Measurements from ENCODE around the gene H1-8.
"Not testable (repeated sequence)": the region's sequence is repeated elsewhere in the genome, so short reads cannot be mapped to it uniquely, and the experiment has no call there.

DNA sequence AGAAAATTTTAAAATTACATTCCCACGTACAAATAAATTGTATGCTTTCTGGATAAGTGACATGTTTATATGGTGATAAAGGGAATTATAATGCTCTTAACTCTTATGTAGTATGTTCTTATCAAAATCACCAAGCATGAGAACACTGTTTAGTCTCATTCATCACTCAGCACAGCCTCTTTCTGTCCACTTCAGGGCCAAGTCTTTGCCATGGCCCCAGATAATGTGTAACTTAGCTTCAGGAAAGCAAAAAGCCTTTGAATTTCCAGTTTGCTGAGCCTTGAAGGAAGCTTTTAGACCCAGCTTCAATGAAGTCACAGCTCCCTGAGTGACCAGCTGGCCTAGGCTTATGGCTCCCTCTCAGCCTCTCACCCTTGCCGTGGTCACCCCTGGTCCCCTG lies 45.1 kb upstream of the H1-8 start:
- TF ChIP-seq POLR2A, CTCF, POLR2AphosphoS5 (IDR thresholded peaks at IDR 0.05): not testable (repeated sequence)
